HG02981 (cell line): ENCODE data around the gene IRF2.
A peak's percentile ranks its signal among the peaks of the same experiment; 100 is the strongest.

Experiments
- ATAC-seq: cut with Tn5 transposase; IDR thresholded peaks from one replicate; pipeline ENCODE4 v1.9.1; 2021; ENCODE audit warnings: mild to moderate bottlenecking, moderate library complexity; ENCODE audit not compliant: unreplicated experiment

IRF2 gene

DNA sequence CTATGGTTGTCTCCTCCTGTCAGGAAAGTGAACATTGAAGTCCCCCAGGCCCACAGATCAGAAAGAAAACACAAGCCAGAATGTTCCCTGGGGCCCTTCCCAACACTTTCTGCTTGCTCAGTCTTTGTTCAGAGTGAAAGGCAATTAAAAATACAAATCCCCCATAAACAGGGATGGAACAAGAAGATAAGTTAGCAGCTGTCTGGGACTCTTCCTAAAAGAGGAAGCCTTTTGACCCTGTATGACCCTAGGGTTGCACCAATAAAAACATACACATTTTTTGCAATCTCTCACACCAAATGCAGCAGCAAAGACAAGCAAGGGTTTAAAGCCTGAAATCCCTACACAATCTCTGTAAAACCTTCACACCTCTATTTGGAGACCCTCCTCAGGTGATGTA, 22.6 kb downstream of the IRF2 start:
- ATAC-seq: no peak

DNA sequence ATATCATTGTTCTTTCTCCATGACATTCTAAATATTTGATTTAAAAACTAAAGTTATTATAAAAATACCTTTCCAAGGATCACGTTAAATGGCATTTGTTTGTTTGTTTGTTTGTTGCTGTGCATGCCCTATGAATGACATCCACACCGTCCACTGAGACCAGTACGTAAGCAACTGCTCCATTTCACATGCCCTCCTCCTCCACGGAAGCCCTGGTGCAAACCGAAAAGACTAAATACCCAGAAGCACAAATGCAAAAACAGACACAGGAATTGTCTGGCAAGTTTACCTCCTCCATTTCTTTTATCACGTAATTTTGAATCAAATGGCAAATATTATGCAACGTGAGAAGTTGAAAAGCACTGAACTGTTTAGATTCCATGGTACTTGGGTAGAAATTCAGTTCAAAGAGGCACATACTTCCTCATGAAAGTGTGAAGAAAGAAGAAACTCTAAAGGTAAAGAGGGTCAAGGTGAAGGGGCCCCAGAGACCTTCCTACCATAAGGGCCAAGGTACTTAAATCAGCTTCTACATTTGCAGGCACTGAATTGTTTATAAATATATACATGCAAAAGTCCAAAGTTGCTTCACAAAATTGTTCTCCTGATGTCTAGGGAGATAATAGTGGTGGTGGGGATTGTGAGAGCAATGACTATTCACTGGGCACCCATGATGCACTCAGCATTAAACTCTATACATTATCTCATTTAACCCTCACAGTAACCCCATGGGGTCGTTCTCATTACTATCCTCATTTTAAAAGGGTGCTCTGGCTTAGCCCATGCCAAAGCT, 23.4 kb downstream of the IRF2 start:
- no peak for ATAC-seq

DNA sequence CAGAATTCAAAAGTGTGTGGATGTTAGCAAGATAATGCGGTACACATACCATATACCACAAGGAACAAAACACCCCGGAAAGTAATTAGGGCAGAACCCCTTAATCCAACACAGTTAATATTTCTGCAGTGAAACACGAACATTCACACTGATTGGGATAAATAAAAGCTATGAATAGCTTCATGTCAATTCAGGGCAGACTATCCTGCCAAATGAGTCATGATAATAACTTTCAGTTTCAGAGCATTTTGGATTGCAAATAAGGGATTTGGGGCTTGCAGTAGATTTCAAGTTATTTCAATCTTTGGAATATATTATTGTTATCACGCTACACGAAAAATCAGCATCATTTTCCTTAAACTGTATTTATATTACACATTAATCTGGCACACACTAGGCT, 24.3 kb downstream of the IRF2 start:
- ATAC-seq: no peak

DNA sequence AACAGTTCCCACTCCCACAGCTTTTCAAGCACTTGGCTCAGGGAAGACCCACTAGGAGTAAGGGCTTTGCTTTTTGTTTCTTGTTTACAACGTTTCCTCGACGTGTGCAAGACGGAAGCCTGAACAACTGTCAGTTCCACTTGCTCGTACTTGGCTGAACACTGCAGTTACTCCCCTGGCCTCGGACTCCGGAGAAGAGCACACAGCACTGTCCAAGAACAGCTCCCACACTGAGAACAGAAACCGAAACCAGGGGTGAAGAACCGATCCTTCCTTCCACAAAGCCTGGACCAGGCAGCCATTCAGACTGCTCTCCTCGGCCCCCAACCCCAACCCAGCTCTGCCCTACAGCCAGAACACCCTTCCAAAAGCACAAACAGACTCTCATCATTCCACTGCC, 25.5 kb downstream of the IRF2 start:
- peak; percentile 37 for ATAC-seq

DNA sequence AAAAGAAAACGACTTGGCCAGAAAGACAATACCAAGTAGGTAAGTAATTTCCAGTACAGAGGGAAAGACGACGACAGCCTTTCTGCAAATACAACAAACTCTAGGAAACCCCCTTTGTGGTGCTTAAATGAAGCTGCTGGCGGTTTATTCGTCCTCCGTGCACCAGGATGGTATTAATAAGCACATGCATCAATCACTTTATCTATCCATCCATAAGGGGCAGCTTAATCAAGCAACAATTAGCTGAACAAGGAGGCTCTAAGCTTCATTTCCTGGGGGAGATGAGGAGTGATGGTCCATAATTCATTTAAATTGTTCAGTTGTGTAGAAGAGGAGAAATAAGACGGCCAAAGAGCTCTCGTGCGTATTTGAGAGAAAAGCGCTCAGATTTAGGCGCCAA, 26.2 kb downstream of the IRF2 start:
- no peak for ATAC-seq

DNA sequence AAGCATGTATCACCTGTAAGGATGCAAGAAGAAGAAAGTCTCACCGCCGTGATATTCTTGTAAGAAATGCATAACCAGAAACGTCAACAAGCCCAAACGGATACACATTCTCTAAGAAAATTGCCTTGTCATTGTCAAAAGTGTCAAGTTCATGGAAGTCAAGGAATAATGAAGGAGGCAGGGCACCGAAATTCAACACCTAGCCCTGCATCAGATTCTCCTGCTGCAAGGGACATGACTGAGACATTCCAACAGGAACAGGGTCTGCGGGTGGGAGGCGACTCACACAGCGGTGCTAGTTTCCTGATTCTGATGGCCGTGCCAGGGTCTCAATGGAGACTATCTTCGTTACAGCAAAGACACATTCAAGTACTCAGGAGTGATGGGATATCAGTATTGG, 26.7 kb downstream of the IRF2 start:
- no peak for ATAC-seq

DNA sequence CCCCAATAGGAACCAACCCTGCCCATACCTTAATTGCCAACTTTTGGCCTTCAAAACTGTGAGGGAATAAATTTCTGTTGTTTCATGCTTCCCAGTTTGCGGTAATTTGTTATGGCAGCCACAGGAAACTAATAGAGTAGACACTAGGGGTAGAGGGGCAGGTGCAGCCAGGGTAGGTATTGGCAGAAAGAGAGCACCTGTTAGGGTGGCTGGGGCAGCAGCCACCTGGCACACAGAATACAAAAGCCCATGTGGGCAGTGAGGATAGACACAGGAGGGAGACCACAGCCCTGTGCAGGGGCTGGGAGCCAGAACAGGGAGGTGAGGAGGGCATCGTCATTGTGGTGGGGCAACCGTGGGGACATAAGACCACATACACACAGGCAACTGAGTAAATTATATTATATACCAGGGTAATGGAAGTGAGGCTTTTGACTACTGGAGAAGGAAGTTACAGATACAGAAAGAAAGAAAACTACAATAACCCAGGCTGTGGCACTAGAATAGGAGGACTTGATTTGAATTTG, 28.2 kb downstream of the IRF2 start:
- ATAC-seq: no peak

DNA sequence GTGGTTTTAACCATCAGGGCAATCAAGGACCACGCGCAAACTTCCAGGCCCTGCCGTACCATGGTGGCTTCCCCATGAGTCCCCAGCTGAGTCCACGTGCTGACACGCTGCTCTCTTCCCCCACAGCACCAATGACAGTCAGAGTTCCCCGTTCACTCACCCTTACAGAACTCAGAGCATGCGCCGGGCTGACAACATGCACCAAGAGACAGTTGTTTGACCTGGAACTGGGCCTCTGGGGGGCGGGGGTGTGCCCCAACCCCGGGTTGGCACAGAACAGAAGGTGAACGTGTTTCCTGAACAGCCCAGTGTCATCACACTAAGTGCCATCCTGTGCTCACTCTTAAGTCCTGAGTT, 29.4 kb downstream of the IRF2 start:
- peak; percentile 44 for ATAC-seq

DNA sequence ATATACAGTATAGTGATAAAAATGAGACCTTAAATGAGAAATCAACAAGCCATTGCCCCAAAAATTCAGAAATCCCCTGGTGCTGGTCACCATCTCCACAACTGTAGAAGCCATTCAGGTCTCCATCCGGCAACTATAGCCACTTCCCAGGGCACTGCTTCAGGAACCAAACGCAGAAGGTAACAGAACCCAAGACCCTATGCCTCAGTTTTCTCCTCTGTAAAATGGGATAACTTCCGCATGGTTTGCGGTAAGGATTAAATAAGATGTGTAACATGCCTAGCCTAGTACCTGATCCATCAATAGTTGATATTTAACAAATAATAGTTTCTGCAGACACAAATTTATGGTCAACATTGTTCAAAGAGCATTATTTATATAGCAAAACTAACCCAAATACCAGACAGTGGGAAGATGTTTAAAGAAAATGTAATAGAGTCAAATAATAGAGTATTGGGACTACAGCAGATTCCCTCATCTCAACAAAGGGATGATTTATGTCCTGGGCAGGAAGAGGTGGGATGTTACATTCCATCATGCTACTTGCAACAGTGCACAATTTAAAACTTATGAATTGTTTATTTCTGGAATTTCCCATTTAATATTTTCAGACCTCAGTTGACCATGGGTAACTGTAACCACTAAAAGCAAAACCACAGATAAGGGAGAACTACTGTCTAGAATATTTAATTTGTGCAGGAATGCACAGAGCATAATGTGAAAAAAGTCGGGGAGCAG, 30.0 kb downstream of the IRF2 start:
- ATAC-seq: no peak

DNA sequence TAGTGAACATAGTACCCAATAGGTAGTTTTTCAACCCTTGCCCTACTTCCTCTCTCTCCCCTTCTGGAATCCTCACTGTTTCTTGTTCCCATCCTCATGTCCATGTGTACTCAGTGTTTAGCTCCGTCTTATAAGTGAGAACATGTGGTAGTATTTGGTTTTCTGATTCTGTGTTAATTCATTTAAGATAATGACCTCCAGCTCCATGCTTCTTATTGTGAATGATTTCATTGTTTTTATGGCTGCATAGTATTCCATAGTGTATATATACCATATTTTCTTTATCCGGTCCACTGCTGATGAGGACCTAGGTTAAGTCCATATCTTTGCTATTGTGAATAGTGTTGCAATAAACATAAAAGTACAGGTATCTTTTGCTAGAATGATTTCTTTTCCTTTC, 31.0 kb downstream of the IRF2 start:
- no peak for ATAC-seq

DNA sequence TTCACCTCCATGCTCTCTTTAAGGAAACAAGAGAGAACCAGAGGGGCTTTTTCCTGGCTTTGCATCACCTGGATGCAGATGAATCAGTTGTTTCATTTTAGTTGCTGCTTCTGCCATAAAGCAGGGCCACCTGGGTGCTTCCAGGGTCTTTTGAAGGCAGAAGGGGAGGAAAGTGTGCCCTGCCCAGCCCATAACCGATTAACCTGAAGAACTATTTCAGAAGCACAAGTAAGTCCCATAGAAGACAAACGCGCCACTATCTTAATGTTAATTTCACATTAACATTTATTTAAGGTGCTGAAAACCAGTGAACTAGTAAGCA, 32.1 kb downstream of the IRF2 start:
- no peak for ATAC-seq

DNA sequence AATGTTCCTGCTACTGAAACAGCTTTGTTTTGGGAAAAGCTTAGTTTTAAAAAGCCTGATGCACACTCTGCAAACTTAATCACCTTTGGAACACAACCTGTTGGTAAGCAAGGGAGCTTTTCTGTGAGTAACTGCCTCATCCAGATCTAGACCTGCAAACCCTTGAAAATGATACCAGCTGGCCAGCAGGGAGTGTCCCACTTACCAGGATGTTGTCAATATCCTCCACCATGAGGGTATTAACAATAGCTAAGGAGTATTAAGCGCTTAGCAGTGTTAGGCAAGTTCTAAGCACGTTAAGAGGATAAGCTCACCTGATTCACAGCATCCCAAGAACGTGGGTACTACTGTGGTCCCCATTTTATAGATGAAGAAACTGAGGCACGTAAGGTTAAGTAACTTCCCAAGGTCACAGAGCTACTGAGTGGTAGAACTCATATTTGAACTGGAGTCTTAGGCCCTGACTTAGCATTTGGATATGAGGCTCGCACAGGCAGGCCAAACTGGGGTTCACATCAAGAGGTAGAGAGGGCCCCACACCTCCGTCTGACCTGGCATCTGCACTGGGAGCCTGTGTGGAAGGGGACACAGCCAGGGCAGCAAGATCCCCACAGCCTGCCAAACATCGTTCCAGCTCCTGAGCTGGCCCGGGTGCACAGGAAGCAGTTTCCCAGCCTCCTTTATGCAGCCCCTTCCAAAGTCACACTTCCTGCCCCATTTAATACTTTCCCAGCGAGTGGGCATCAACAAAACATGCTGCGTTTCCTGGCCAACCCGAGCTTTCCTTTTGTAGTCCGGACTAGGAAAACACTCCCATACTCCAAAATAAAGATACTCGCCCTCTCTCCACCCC, 32.7 kb downstream of the IRF2 start:
- ATAC-seq: no peak

DNA sequence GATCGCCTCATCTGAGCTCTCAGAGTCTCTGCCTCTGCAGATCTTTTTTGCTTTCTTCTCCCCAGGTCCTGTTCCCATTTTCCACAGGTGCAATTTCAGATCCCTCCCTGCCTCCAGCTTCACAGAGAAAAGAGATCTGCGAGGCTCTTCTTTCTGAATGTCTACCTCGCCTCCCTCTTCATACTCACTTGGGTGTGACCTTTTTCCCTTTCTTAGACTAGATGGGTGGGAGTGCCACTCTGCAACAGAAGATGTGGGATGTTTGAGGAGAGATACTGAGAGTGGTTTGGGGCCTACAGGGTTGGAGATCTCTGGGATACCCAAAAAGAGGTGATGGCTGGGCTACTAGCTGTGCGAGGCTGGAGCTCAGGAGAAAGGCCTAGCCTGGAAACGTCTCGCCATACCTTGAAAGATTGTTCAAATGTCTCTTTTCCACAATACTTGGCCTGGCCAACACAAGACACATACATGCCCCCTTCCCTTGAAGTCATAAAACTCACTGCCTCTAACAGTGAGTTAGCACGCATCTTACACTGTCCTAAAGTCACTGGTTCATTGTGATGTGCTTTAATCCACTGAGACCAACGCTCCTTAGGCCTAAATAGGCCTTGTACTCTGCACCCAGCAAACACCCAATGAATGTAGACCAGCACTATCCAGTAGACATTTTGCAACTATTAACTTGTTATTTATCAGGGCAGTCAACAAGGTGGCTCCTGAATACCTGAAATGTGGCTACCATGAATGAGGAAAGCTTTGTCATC, 33.6 kb downstream of the IRF2 start:
- ATAC-seq: no peak

DNA sequence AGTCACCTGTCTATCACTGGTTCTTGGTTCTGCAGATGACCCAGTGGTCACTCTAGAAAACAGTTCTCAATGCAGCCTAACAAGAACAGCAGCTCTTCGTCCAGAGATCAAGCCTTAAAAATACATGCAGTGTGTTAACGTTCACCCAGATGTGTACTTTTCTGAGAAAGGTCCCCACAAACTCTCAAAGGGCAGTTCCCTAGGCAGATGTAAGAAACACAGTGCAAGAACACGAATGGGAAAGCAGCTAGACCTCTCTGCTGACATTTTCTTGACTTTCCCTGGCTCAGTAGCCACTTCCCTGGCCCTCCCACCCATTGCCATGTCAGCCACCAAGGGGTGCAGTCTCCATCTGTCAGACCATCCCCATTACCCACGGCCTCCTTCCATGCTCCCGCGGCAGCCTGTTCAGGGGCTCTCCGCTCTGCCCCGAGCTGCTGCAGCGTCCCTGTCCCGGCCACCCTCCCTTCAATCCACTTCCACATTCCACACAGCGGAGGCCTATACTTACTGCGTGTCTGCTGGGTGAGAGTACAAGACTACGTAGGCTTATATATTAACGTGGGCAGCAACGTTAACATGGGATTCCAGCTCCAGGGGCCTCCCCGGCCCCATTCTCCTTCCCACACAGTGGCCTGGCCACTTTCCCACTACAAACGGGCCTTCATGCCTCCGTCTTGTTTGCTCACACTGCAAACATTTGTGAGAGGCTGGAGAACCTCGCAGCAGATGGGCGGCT, 34.3 kb downstream of the IRF2 start:
- ATAC-seq: no peak

DNA sequence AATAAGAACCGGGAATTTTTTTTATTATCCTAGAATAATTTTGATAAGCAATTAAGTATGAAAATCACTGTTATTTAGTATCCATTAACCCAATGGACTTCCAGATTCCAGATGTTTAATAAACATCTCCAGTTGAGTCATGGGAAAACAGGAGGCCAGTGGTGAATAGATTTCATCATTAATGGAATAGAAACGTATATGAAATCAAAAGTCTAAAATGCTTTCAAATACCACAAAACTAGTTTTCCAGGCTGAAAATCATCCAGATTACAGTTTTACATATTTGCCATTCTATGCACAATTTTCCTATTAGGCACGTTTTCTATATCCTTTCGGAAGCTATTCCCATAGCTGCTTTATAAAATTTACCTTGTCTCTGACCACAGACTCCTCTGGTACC, 35.0 kb downstream of the IRF2 start:
- no peak for ATAC-seq

DNA sequence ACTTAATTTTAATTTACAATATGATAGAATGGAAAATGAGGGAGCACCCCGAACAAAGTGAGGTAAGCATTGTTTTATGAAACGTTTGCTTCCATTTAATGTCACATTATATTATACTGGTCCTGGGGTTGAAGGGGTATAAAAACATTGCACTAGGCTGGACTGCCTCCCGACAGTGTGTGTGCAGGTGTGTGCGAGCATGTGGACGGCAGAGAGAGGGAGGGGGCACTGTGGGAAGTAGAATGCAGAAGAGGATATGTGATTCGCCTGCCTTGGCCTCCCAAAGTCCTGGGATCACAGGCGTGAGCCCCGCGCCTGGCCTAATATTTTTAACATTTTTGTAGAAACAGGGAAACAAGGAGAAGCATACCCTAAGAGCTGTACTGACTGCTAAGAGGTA, 36.0 kb downstream of the IRF2 start:
- no peak for ATAC-seq

DNA sequence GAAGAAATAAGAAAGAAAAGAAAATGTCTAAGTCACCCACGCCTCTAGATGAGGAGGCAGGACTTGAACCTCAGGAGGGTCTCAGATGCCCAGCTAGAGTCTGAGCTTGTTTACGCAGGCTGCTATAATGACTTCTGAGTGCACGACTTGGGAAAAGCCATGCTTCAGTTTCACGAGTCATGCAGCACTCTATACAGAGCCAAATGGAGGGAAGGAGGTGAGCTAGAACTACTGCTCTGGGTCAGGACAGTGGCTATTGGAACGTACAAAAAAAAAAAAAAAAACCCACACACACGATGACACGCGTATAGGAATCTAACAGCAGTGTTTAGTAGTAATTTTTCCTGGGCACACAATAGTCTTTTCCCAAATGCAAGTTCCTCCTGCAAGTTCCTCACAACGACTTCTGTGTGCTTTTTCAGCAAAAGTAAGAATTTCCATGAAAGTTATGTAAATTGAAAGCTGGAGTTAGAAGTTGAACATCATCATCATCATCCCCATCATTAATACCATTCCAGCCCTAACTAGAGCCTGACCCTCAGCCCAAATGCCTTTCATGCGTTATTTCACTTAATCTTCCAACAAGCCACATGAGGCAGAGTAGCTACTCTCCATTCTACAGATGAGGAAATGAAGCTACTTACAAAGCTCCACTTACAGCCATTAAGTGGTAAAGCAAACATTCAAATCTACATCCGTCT, 36.6 kb downstream of the IRF2 start:
- ATAC-seq: no peak

DNA sequence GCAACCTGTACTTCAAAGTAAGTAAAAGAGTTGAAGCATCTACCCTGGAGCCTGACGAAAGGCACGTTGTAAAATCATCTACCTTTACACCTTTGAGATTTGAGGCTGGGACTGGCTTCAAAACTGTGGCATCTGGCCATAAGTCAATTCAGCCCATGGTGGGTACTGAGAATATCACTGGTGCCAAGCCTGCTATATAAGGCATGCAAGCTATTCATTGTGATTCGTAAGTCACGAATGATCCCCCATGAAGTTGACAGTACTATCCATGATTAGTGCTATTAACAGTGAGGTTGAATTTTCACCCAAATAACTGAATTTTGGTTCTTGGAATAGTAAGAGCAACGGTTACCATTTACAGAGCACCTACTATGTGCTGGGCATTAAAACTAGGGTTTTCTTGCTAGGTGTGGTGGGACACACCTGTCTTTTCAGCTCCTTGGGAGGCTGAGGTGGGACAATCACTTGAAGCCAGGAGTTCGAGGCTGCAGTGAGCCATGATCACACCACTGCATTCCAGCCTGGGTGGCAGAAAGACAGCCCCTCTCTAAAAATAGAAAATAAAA, 39.8 kb downstream of the IRF2 start:
- no peak for ATAC-seq

DNA sequence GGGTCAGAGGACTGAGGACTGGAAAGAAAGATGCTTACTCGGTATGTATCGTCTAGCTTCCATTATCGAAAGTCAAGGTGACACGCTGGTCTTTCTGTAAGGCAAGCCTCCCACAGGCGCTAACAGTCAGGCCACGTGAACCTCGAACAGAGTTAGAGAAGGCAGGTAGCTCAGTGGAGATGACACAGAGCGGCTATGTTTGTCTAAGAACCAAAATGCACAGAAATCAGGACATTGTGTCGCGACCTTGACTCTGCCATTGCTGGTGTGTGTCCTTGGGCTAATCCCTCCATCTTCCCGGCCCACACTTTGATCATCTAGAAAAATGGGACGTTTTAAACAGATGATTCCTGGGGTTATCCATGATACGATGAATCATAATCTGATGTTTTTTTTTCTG, 40.3 kb downstream of the IRF2 start:
- no peak for ATAC-seq
